ENCODE measurements around the gene DNAJC12.

The DNAJC12 gene

GRCh38 chr10:67809107-67809506 is 28.9 kb downstream of the DNAJC12 start:
- TF ChIP-seq TEAD4 (IDR thresholded peaks at IDR 0.05), result no peak
- TF ChIP-seq TAF1 (IDR thresholded peaks at IDR 0.05; ENCODE audit: low read depth), result no peak
- no peak for TF ChIP-seq REST (IDR thresholded peaks at IDR 0.05; ENCODE audit: low read depth)
- TF ChIP-seq ZBTB7A (IDR thresholded peaks at IDR 0.05; ENCODE audit: low read depth), result no peak
- no peak for TF ChIP-seq NFIC (IDR thresholded peaks at IDR 0.05)
- no peak for TF ChIP-seq RAD21 (IDR thresholded peaks at IDR 0.05; ENCODE audit: low read depth)
- no peak for TF ChIP-seq USF1 (IDR thresholded peaks at IDR 0.05)
- TF ChIP-seq CEBPB (IDR thresholded peaks at IDR 0.05), result no peak

DNA sequence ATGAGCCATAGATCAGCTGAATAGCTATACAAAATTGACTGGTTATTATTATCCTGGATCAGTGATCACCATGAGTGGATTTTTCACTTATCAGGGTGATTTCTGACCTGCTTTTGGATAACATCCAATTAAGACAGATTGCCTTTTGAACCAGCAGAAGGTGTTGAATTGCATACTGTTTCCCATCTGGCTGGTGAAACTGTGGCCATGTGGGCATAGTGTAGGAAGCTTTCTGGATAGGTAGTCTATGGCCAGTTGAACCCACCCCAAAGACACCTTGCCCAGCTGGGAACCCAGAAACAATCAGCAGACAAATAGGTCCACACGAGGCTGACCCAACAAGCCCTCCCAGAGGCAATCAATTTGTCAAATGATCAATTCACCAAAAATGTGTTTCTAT is 29.3 kb downstream of the DNAJC12 start:
- TF ChIP-seq TEAD4 (IDR thresholded peaks at IDR 0.05), result no peak
- TF ChIP-seq FOXM1 (IDR thresholded peaks at IDR 0.05; ENCODE audit: borderline replicate concordance, low read depth), result no peak
- no peak for TF ChIP-seq EGR1 (IDR thresholded peaks at IDR 0.05)
- TF ChIP-seq ZBTB7A (IDR thresholded peaks at IDR 0.05; ENCODE audit: low read depth), result no peak
- TF ChIP-seq MAX (IDR thresholded peaks at IDR 0.05), result no peak
- no peak for TF ChIP-seq TCF12 (IDR thresholded peaks at IDR 0.05; ENCODE audit: low read depth)

- TF ChIP-seq YY1 (IDR thresholded peaks at IDR 0.05; ENCODE audit: low read depth), result no peak
These were observed 30.0 kb downstream of the DNAJC12 start for GRCh38 chr10:67807855-67808456.

DNA sequence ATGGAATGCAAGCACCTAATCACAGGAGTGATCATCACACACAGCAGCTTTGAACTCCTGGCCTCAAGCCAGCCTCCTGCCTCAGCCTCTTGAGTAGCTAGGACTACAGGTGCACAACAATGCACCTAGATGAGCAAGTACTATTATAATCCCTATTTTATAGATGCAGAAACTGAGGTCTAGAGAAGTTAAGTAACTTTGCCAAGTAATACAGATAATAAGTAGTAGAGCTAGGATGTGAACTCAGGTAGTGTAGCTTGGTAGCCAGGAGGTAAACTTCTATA is 33.7 kb downstream of the DNAJC12 start:
- TF ChIP-seq TEAD4 (IDR thresholded peaks at IDR 0.05) (no peak), CREB1 (IDR thresholded peaks at IDR 0.05; ENCODE audit: low read depth) (no peak), EGR1 (IDR thresholded peaks at IDR 0.05) (no peak), NFIC (IDR thresholded peaks at IDR 0.05) (no peak), YY1 (IDR thresholded peaks at IDR 0.05; ENCODE audit: low read depth) (no peak)

GRCh38 chr10:67803588-67804394 is 34.2 kb downstream of the DNAJC12 start:
- TF ChIP-seq USF1 (IDR thresholded peaks at IDR 0.05), result no peak
- no peak for TF ChIP-seq TCF12 (IDR thresholded peaks at IDR 0.05; ENCODE audit: low read depth)
- no peak for TF ChIP-seq NFIC (IDR thresholded peaks at IDR 0.05)
- no peak for TF ChIP-seq REST (IDR thresholded peaks at IDR 0.05; ENCODE audit: low read depth)
- TF ChIP-seq RAD21 (IDR thresholded peaks at IDR 0.05; ENCODE audit: low read depth), result no peak
- no peak for TF ChIP-seq EGR1 (IDR thresholded peaks at IDR 0.05)
- no peak for TF ChIP-seq FOXM1 (IDR thresholded peaks at IDR 0.05; ENCODE audit: borderline replicate concordance, low read depth)
- no peak for TF ChIP-seq ZBTB7A (IDR thresholded peaks at IDR 0.05; ENCODE audit: low read depth)
- no peak for TF ChIP-seq YY1 (IDR thresholded peaks at IDR 0.05; ENCODE audit: low read depth)
- TF ChIP-seq EP300 (IDR thresholded peaks at IDR 0.05; ENCODE audit: borderline replicate concordance), result no peak
- TF ChIP-seq TAF1 (IDR thresholded peaks at IDR 0.05; ENCODE audit: low read depth), result no peak
- TF ChIP-seq CEBPB (IDR thresholded peaks at IDR 0.05), result no peak
- TF ChIP-seq MAX (IDR thresholded peaks at IDR 0.05), result no peak
- no peak for TF ChIP-seq CREB1 (IDR thresholded peaks at IDR 0.05; ENCODE audit: low read depth)
- no peak for TF ChIP-seq TEAD4 (IDR thresholded peaks at IDR 0.05)

DNA sequence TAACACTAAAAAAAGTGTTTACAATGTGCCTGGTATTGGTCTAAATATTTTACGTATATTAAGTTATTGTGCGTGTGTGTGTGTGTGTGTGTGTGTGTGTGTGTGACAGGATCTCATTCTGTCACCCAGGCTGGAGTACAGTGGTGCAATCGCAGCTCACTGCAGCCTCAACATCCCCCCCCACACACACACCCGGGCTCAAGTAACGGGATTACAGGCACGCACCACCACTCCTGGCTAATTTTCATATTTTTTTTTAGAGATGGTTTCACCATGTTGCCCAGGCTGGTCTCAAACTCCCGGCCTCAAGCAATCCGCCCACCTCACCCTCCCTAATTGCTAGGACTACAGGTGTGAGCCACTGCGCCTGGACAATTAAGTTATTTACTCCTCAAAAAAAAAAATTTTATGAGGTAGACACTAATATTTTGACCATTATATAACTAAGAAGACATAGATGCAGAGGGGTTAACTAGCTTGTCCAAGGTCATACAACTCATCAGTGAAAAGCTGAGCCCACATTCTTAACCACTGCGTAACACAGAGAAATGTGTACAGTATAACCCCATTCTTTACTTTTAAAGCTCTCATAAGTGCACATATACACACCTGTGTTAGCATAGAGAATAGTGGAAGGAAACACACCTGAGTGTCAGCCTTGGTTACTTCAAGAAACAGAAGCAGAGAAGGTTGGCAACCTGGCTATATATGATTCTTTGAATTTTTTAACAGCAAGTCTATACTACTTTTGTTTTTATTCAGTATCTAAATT is 35.0 kb downstream of the DNAJC12 start:
- TF ChIP-seq REST (IDR thresholded peaks at IDR 0.05; ENCODE audit: low read depth) (no peak), EP300 (IDR thresholded peaks at IDR 0.05; ENCODE audit: borderline replicate concordance) (no peak)

All from Ishikawa (cell line).